Activated CD4-positive, alpha-beta memory T cell treated with anti-CD3 and anti-CD28 coated beads for 36 hours (primary cell): ENCODE data around the gene CDH12. TPM values are rescaled to one million over a fixed set of nuclear protein-coding genes. Genes with fewer than 3 reads are reported as not detected.
"Not testable (repeated sequence)": the region's sequence is repeated elsewhere in the genome, so short reads cannot be mapped to it uniquely, and the experiment has no call there.

Experiments used
- CTCF ChIA-PET: fragments of 350-600 bp; sonication (Branson Sonifier 250); formaldehyde crosslinking; loops from one replicate; lab custom pipeline; 2021; ENCODE audit warnings: antibody characterized with exemption, inconsistent platforms; lab: Charles Lee
- POLR2A ChIA-PET: fragments of 350-600 bp; sonication (Branson Sonifier 250); formaldehyde crosslinking; loops from one replicate; lab custom pipeline; 2021; ENCODE audit warnings: antibody characterized with exemption; lab: Charles Lee
- DNase-seq: peaks from one replicate; pipeline ENCODE4 v3.0.0-alpha.2; 2020
- H3K27ac Mint-ChIP-seq: one replicate; pipeline ENCODE4 v1.8.0; 2021; ENCODE audit warnings: mixed read lengths
- H3K27me3 Mint-ChIP-seq: one replicate; pipeline ENCODE4 v1.8.0; 2021; ENCODE audit warnings: mixed read lengths
- H3K36me3 Mint-ChIP-seq: one replicate; pipeline ENCODE4 v1.8.0; 2021; ENCODE audit warnings: mixed read lengths
- H3K4me1 Mint-ChIP-seq: one replicate; pipeline ENCODE4 v1.8.0; 2021; ENCODE audit warnings: low read depth, mixed read lengths
- H3K4me3 Mint-ChIP-seq: one replicate; pipeline ENCODE4 v1.8.0; 2021; ENCODE audit warnings: mild to moderate bottlenecking, mixed read lengths
- H3K9me3 Mint-ChIP-seq: one replicate; pipeline ENCODE4 v1.8.0; 2021; ENCODE audit warnings: mixed read lengths
- intact Hi-C: fragments of 100-400 bp; cut with micrococcal nuclease; formaldehyde crosslinking; loops from one replicate; pipeline ENCODE4 v1.15.1; 2023
- total RNA-seq, 2 experiments: library from RNA; stranded (reverse); gene quantifications; one replicate each; pipeline ENCODE4 v1.2.3, GENCODE V29; 2021

CDH12 gene
- total RNA-seq, 2 experiments from 2014 or later: not detected

DNA sequence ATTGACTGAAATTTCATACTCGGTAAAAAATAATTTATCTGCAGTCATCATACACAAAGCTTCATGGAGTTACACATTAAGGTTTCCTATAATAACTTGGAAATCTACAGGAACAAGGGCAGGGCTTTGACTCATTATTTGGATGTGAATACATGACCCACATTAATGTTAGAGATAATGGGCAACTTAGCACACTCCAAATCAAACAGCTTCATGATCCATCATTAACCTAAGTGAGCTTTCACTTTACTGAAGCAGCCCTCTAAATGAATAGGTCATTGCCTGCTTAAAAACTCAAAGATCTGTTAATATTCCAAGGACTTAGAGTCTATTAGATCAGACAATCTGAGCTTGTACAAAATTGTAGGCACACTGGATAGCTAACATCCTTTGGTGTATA is 9.0 kb downstream of the CDH12 start:
- peaks cover 15% of the 10 kb centered on the region for H3K9me3 Mint-ChIP-seq
- H3K27ac Mint-ChIP-seq: no peak overlapping the region
- no peak for DNase-seq
- H3K4me3 Mint-ChIP-seq: no peak overlapping the region
- intact Hi-C loops: no loop called here
- H3K27me3 Mint-ChIP-seq: no peaks in the 10 kb centered on the region
- POLR2A ChIA-PET: no interaction called here
- no peaks in the 10 kb centered on the region for H3K36me3 Mint-ChIP-seq
- H3K4me1 Mint-ChIP-seq: no peaks in the 10 kb centered on the region
- CTCF ChIA-PET: no interaction called here

DNA sequence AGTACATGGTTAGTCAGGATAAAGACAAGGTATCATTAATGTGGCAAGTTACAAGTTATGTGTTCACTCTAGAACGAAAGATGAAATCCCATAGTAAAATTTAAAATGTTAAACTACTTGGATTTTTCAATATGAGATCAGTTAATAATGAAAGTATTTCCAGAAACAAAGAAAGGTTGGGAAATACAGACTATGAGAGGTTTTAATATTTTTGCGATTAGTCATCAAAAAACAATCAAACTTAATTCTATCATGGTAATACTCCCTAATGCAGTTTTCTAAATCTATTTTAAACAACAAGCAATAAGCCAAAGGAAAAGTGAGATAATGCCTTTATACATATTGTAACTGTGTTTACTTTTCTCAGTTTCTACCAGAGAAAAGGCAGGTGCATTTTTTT is 10.6 kb downstream of the CDH12 start:
- POLR2A ChIA-PET: no interaction called here
- H3K27ac Mint-ChIP-seq: no peak overlapping the region
- H3K27me3 Mint-ChIP-seq: no peaks in the 10 kb centered on the region
- intact Hi-C loops: no loop called here
- no peaks in the 10 kb centered on the region for H3K4me1 Mint-ChIP-seq
- H3K36me3 Mint-ChIP-seq: no peaks in the 10 kb centered on the region
- H3K9me3 Mint-ChIP-seq: peaks cover 17% of the 10 kb centered on the region
- H3K4me3 Mint-ChIP-seq: no peak overlapping the region
- no peak for DNase-seq
- CTCF ChIA-PET: no interaction called here

DNA sequence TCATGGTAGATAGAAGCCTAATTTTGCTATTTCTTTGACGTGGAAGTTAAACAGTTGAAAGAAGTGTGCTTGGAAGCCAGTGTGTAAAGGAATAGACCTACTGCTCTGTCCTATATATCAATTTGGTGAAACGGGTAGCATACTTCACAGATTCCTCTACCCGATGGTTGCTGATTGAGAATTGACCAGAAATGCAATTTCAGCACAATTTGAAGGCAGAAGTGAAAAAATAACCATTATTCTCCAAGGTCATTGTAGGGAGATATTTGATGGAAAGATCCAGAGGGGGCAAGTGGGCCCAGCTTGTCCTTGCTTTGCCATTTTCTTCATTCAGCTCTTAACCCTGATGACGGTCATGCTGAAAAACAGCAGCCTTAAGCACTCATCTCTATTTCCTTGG is 15.3 kb downstream of the CDH12 start:
- Mint-ChIP-seq H3K27ac (no peak overlapping the region), H3K4me1 (no peaks in the 10 kb centered on the region), H3K4me3 (no peak overlapping the region), H3K9me3 (peaks cover 16% of the 10 kb centered on the region), H3K36me3 (no peaks in the 10 kb centered on the region), H3K27me3 (no peaks in the 10 kb centered on the region)
- no peak for DNase-seq
- ChIA-PET POLR2A (no interaction called here), CTCF (no interaction called here)
- intact Hi-C loops: no loop called here

DNA sequence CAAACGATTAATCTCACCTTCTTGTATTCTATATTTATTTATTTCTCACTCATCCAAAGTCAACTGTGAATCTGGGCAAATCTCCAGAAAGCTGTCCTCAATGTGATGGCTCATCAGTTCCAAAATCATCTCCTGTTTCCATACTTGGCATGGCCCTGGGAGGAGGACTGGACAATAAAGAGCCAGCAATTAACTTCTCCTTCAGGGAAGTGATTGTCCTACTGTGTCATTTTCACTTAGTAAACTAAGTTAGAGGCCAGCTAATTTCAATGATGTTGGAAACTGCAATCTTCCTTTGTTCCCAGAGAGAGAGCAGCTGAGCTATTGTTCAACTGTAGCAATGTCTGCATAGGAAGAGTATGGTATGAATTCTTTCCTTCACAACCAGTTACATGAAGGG is 17.5 kb downstream of the CDH12 start:
- no peak overlapping the region for H3K4me3 Mint-ChIP-seq
- H3K36me3 Mint-ChIP-seq: no peaks in the 10 kb centered on the region
- ChIA-PET CTCF (no interaction called here), POLR2A (no interaction called here)
- peaks cover 11% of the 10 kb centered on the region for H3K9me3 Mint-ChIP-seq
- no peak for DNase-seq
- intact Hi-C loops: no loop called here
- H3K4me1 Mint-ChIP-seq: no peaks in the 10 kb centered on the region
- no peaks in the 10 kb centered on the region for H3K27me3 Mint-ChIP-seq
- no peak overlapping the region for H3K27ac Mint-ChIP-seq

DNA sequence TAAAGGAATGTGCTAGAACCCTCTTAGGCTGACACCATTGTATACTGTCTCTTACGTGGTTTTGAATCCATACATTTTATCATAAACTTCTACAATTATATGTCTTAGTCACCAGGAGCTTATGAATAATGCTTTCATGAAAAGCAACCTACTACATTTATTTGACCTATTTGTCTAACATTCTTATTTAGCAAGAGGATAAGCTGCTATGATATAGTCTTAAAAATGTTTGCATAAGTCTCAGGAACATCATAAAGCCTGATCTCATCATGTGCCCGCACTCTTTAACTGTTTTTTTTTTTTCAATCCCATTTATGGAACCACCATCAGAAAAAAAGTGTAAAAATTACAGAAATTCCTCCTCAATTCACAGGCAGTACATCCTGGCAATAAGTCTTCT is 59.7 kb downstream of the CDH12 start:
- Mint-ChIP-seq H3K4me3 (no peak overlapping the region), H3K36me3 (no peaks in the 10 kb centered on the region), H3K27ac (no peak overlapping the region), H3K4me1 (no peaks in the 10 kb centered on the region), H3K27me3 (no peaks in the 10 kb centered on the region), H3K9me3 (peaks cover 13% of the 10 kb centered on the region)
- POLR2A ChIA-PET: no interaction called here
- CTCF ChIA-PET: no interaction called here
- DNase-seq: no peak
- intact Hi-C loops: no loop called here

DNA sequence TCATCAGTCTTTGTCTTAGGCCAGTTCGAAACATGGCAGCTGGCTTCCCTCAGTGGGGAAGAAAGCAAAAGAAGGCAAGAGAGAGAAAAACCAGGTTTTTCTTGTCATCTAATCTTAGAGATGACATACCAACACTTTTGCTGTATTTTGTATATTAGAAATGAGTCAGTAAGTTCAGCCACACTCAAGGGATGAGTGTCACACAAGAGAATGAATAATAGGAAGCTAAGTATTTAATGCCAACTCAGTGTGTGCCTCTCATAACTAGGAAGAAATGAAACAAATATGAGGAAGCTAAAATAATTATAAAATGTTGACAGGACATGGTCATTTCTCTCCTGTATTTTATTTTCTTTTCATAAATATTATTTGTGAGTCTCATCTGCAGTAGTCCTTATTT is 65.3 kb downstream of the CDH12 start:
- intact Hi-C loops: no loop called here
- H3K27ac Mint-ChIP-seq: no peak overlapping the region
- H3K36me3 Mint-ChIP-seq: no peaks in the 10 kb centered on the region
- no peak overlapping the region for H3K4me3 Mint-ChIP-seq
- no peak for DNase-seq
- peaks cover 15% of the 10 kb centered on the region for H3K9me3 Mint-ChIP-seq
- H3K27me3 Mint-ChIP-seq: no peaks in the 10 kb centered on the region
- no peaks in the 10 kb centered on the region for H3K4me1 Mint-ChIP-seq
- ChIA-PET CTCF (no interaction called here), POLR2A (no interaction called here)

DNA sequence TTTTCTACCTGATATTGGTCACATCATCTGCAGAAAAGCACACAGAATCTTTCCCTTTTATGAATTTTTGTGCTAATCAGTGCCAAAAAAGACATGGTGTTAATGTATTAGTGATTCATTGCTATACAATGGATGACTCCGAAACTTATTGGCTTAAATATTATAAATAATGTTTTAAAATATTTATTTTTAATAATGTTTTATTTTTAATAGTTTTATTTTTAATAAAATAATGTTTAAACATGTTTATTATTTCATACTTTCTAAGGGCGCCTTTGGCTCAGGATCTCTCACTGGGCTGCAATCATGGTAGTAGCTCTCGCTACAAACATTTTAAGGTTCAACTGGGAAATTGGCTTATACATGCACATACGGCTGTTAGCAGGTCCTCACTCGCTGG is 65.7 kb downstream of the CDH12 start:
- no peak overlapping the region for H3K4me3 Mint-ChIP-seq
- no peaks in the 10 kb centered on the region for H3K4me1 Mint-ChIP-seq
- no peaks in the 10 kb centered on the region for H3K36me3 Mint-ChIP-seq
- ChIA-PET POLR2A (no interaction called here), CTCF (no interaction called here)
- intact Hi-C loops: no loop called here
- peaks cover 15% of the 10 kb centered on the region for H3K9me3 Mint-ChIP-seq
- no peak overlapping the region for H3K27ac Mint-ChIP-seq
- DNase-seq: no peak
- no peaks in the 10 kb centered on the region for H3K27me3 Mint-ChIP-seq

DNA sequence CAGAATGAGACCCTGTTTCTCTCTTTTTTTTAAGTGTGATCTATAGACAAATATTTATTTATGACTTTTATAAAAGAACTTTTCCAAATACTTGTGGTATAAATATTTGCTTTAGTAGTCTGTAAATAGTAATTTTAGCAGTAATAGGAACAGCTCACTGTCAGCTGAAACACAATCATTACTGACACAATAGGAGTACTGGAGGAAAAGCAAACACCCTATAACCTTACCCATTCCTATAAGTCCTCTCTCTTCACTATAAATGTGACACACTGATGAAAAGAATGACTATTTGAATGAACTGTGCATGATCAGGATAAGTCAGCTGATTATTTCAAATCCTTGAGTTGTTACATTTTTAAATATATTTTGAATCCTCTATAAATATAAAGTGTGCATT is 72.4 kb downstream of the CDH12 start:
- Mint-ChIP-seq H3K4me1 (no peaks in the 10 kb centered on the region), H3K4me3 (no peak overlapping the region), H3K27ac (no peak overlapping the region), H3K27me3 (no peaks in the 10 kb centered on the region), H3K36me3 (no peaks in the 10 kb centered on the region), H3K9me3 (peaks cover 13% of the 10 kb centered on the region)
- ChIA-PET CTCF (no interaction called here), POLR2A (no interaction called here)
- intact Hi-C loops: no loop called here
- DNase-seq: no peak

DNA sequence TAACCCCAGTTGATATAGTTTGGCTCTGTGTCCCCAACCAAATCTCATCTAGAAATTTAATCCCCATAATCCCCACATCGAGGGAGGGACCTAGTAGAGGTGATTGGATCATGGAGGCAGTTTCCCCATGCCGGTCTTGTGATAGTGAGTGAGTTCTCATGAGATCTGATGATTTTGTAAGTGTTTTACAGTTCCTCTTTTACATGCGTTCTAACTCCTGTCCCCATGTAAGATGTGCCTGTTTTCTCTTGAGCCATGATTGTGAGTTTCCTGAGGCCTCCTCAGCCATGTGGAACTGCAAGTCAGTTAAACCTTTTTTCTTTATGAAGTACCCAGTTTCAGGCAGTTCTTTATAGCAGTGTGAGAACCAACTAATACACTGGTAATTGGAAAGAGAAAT is 73.6 kb downstream of the CDH12 start:
- no peaks in the 10 kb centered on the region for H3K27me3 Mint-ChIP-seq
- intact Hi-C loops: no loop called here
- CTCF ChIA-PET: no interaction called here
- H3K36me3 Mint-ChIP-seq: no peaks in the 10 kb centered on the region
- peaks cover 15% of the 10 kb centered on the region for H3K9me3 Mint-ChIP-seq
- H3K4me3 Mint-ChIP-seq: no peak overlapping the region
- H3K27ac Mint-ChIP-seq: no peak overlapping the region
- DNase-seq: no peak
- POLR2A ChIA-PET: no interaction called here
- H3K4me1 Mint-ChIP-seq: no peaks in the 10 kb centered on the region

DNA sequence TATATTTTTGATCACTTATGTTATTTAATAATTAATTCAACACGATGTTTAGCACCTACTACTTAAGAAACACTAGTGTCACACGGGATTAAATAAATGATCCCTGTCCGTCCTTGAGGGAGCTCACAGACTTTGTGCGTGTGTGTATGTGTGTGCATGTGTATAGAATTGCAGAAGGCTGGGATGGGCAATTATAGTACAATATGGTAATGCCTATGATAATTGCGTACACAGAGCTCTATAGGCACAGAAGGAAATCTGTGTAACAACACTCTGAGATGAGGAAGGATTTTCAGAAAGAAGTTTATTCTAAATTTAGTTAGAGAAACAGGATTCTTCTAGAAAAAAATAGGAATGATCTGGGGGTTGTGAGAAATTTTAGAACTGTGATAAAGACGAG is 76.9 kb downstream of the CDH12 start:
- H3K27ac Mint-ChIP-seq: no peak overlapping the region
- POLR2A ChIA-PET: no interaction called here
- no peak for DNase-seq
- CTCF ChIA-PET: no interaction called here
- no peak overlapping the region for H3K4me3 Mint-ChIP-seq
- no peaks in the 10 kb centered on the region for H3K4me1 Mint-ChIP-seq
- H3K9me3 Mint-ChIP-seq: peaks cover 25% of the 10 kb centered on the region
- H3K36me3 Mint-ChIP-seq: no peaks in the 10 kb centered on the region
- intact Hi-C loops: no loop called here
- no peaks in the 10 kb centered on the region for H3K27me3 Mint-ChIP-seq

DNA sequence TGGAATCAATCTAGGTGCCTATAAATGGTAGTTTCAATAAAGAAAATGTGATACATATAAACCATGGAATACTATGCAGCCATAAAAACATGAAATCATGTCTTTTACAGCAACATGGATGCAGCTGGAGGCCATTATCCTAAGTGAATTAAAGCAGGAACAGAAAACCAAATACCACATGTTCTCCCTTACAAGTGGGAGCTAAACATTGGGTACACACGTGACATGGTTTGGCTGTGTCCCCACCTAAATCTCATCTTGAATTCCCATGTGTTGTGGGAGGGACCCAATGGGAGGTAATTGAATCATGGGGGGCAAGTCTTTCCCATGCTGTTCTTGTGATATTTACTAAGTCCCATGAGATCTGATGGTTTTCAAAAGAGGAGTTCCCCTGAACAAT is 78.9 kb downstream of the CDH12 start:
- CTCF ChIA-PET, H3K36me3 Mint-ChIP-seq, H3K27me3 Mint-ChIP-seq, H3K27ac Mint-ChIP-seq, DNase-seq, H3K4me3 Mint-ChIP-seq, POLR2A ChIA-PET, intact Hi-C loops, H3K4me1 Mint-ChIP-seq: not testable (repeated sequence)
- H3K9me3 Mint-ChIP-seq: peaks cover 16% of the 10 kb centered on the region

DNA sequence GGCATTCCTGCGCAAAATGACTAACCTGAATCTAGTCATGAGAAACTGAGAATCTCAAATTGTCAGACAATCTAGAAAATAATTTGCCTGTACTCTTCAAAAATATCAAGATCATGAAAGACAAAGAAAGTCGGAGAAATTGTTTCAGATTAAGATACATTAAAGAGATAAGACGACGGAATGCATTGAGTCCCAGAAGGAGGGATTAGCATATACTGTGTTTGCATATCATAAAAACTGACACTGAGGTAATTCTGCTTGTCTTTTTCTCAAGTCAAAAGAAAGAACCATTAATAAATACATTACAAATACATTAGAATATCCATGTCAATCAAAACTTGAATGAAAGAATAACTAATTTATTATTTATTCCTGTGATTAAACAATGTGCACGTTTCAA is 88.4 kb downstream of the CDH12 start:
- Mint-ChIP-seq H3K27me3 (no peaks in the 10 kb centered on the region), H3K36me3 (no peaks in the 10 kb centered on the region), H3K4me1 (no peaks in the 10 kb centered on the region), H3K4me3 (no peak overlapping the region), H3K9me3 (peaks cover 9% of the 10 kb centered on the region), H3K27ac (no peak overlapping the region)
- DNase-seq: no peak
- intact Hi-C loops: no loop called here
- ChIA-PET CTCF (no interaction called here), POLR2A (no interaction called here)

DNA sequence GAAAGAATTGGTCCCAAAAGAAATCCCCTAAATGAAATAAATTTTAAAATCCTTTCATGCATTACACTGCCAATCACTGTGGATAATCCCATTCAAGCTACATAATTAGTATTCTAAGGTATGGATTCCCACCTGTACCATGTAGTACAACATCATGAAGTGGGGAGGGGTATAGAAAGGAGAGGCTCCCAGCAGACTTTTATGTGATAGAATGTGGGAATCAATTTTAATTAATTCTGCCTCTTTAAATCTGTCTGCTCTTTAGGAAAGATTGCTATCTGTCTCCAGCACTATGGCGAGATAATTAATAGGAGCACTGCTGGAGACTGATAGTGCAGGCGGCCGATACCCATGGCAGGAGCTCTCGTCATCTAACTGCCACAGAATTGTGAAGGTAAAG is 95.4 kb downstream of the CDH12 start:
- Mint-ChIP-seq H3K9me3 (peaks cover 19% of the 10 kb centered on the region), H3K27me3 (no peaks in the 10 kb centered on the region), H3K36me3 (no peaks in the 10 kb centered on the region), H3K27ac (no peak overlapping the region), H3K4me1 (no peaks in the 10 kb centered on the region), H3K4me3 (no peak overlapping the region)
- CTCF ChIA-PET: no interaction called here
- POLR2A ChIA-PET: no interaction called here
- intact Hi-C loops: no loop called here
- DNase-seq: no peak

DNA sequence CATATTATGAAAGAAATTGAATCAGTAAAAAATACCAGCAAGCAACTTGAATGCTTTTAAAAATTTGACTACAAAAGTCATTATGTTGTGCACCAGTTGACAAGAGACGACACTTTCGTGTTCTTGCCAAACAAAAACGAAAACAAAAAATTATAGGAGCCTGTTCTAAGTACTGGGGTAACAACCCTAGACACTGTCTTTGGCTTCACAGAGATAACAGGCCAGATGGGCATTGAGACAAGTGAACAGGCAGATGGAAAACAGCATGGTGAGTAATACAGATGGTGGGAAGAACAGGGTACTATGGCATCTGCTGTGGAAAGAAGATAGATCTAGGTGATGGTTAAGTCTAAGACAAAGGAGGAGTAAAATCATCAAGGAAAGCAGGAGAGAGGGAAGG is 99.0 kb downstream of the CDH12 start:
- no peaks in the 10 kb centered on the region for H3K36me3 Mint-ChIP-seq
- peaks cover 28% of the 10 kb centered on the region for H3K9me3 Mint-ChIP-seq
- ChIA-PET POLR2A (no interaction called here), CTCF (no interaction called here)
- no peak overlapping the region for H3K27ac Mint-ChIP-seq
- DNase-seq: no peak
- no peaks in the 10 kb centered on the region for H3K4me1 Mint-ChIP-seq
- no peak overlapping the region for H3K4me3 Mint-ChIP-seq
- no peaks in the 10 kb centered on the region for H3K27me3 Mint-ChIP-seq
- intact Hi-C loops: no loop called here
